ENCODE data around the gene ATP6V0E1. TPM values are rescaled to one million over a fixed set of nuclear protein-coding genes. Genes with fewer than 3 reads are reported as not detected.
A peak's percentile ranks its signal among the peaks of the same experiment; 100 is the strongest.

The ATP6V0E1 gene
- total and polyA plus RNA-seq, 9 donors, result 85.8 to 115 (median 99.0) TPM

DNA sequence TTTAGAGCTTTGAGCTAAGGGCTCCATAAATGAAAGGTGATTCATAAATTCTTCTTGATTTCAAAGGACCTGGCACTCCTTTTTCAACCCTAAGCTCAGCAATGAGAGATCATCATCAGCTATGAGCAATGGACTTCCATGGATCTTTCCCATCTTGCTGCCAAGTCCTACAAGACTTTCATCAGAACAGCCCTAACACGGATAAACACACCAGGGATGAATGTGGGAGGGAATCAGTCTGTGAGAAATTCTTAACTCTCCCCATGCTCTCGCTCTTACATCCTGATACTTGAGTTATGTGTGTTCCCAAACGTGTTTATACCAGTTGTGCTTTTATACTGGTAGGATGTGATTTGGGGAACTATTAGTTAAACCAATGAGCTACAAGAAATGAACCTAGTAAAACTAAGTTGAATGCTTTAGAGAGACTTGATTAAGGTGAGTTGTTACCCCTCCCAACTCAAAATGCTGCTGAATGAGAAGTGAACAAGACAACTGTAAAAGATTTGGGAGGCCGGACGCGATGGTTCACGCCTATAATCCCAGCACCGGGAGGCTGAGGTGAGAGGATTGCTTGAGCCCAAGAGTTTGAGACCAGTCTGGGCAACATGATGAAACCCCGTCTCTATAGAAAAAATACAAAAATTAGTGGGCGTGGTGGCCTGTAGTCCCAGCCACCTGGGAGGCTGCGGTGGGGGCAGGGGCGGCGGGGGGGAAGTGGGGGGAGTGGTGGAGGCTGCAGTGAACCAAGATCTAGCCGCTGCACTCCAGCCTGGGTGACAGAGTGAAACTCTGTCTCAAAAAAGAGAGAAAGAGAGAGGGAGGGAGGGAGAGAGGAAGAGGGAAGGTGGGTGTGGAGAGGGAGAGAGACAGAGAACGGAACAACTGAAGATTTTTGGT lies 29.5 kb upstream of the ATP6V0E1 start:
- DNase-seq, result no peak
- Histone ChIP-seq H3K4me3 (ENCODE audit: low read length) (no peak overlapping the region), H3K36me3 (ENCODE audit: control insufficient read depth, insufficient read depth, low read length) (peaks cover 20% of the 10 kb centered on the region), H3K27ac (ENCODE audit: low read length) (peak overlapping the region; percentile 47), H3K27me3 (ENCODE audit: control insufficient read depth, insufficient read depth, low read length) (no peaks in the 10 kb centered on the region), H3K9me3 (replicated peaks; ENCODE audit: control insufficient read depth, low read depth, low read length) (no peaks in the 10 kb centered on the region), H3K4me1 (ENCODE audit: control insufficient read depth, insufficient read depth, low read length) (peaks cover 17% of the 10 kb centered on the region)
- WGBS (ENCODE audit: insufficient coverage), result 72% methylated on average over 5 of the region's 15 CpGs

DNA sequence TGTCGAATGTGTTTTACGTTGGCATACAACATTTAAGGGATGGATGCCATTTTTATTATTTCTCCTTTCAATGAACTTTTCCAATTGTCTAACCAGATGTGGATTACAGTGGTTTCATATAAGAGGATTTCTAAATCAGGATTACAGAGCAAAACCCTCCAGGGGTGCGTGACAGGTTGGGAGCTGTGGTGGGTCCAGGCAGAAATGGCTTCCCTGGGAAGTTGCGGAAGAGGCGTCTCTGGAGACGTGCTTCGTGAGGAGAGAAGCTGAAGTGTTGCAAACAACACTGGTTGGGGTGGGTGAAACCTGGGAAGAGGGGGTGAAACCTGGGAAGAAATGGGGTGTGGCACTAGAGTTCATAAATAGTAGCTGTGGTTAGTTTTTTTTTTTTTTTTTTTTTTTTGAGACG lies 28.8 kb upstream of the ATP6V0E1 start:
- peak overlapping the region; percentile 42 for H3K27ac ChIP-seq (ENCODE audit: low read length)
- DNase-seq, result no peak
- H3K36me3 ChIP-seq (ENCODE audit: control insufficient read depth, insufficient read depth, low read length), result peaks cover 14% of the 10 kb centered on the region
- H3K4me3 ChIP-seq (ENCODE audit: low read length), result no peak overlapping the region
- H3K4me1 ChIP-seq (ENCODE audit: control insufficient read depth, insufficient read depth, low read length), result peaks cover 18% of the 10 kb centered on the region
- no peaks in the 10 kb centered on the region for H3K27me3 ChIP-seq (ENCODE audit: control insufficient read depth, insufficient read depth, low read length)
- H3K9me3 ChIP-seq (replicated peaks; ENCODE audit: control insufficient read depth, low read depth, low read length), result no peaks in the 10 kb centered on the region
- WGBS (ENCODE audit: insufficient coverage), result 73% methylated on average over 5 of the region's 8 CpGs

DNA sequence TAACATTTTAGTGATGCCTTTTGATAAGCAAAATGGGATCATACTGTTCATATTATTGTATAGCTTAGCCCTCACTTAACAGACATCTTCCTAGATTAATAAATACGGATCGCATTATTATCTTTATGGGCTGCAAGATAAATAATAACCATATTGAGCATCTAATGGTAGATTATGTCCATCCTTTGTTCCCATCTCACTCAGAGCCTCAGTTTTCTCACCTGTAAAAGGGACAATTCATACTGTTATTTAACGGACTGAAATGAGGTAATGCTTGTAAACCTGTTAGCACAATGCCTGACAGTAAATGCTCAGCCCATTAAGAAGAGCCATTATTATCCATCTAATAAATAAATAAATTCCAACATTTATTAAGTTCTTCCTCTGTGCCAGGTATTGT lies 27.3 kb upstream of the ATP6V0E1 start:
- DNase-seq, result no peak
- no peak overlapping the region for H3K27ac ChIP-seq (ENCODE audit: low read length)
- H3K9me3 ChIP-seq (replicated peaks; ENCODE audit: control insufficient read depth, low read depth, low read length), result no peaks in the 10 kb centered on the region
- H3K4me1 ChIP-seq (ENCODE audit: control insufficient read depth, insufficient read depth, low read length), result peaks cover 24% of the 10 kb centered on the region
- WGBS (ENCODE audit: insufficient coverage), result no CpG with 5 or more reads among the region's 3 CpGs
- H3K27me3 ChIP-seq (ENCODE audit: control insufficient read depth, insufficient read depth, low read length), result no peaks in the 10 kb centered on the region
- H3K36me3 ChIP-seq (ENCODE audit: control insufficient read depth, insufficient read depth, low read length), result peaks cover 7% of the 10 kb centered on the region
- no peak overlapping the region for H3K4me3 ChIP-seq (ENCODE audit: low read length)

DNA sequence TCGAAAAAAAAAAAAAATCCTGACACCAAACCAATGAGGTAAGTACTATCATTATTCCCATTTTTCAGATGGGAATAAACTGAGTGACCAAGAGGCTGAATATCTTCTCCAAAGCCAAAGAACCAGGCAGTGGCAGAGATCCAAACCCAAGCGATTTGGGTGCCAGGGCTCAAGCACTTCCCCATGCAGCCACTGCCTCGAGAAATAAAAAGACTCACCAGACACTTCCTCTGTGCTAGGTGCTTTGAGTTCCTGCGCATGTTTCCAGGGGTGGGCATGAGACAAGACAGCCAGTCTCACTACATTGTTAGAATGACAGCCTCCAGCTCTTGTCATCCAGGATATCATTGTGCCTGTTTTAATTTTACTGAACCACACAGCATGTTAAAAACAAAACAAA lies 26.6 kb upstream of the ATP6V0E1 start:
- Histone ChIP-seq H3K9me3 (replicated peaks; ENCODE audit: control insufficient read depth, low read depth, low read length) (no peaks in the 10 kb centered on the region), H3K27ac (ENCODE audit: low read length) (no peak overlapping the region), H3K36me3 (ENCODE audit: control insufficient read depth, insufficient read depth, low read length) (peaks cover 8% of the 10 kb centered on the region), H3K27me3 (ENCODE audit: control insufficient read depth, insufficient read depth, low read length) (no peaks in the 10 kb centered on the region), H3K4me3 (ENCODE audit: low read length) (no peak overlapping the region), H3K4me1 (ENCODE audit: control insufficient read depth, insufficient read depth, low read length) (peaks cover 17% of the 10 kb centered on the region)
- 78% methylated on average over 2 of the region's 4 CpGs for WGBS (ENCODE audit: insufficient coverage)
- DNase-seq, result no peak

DNA sequence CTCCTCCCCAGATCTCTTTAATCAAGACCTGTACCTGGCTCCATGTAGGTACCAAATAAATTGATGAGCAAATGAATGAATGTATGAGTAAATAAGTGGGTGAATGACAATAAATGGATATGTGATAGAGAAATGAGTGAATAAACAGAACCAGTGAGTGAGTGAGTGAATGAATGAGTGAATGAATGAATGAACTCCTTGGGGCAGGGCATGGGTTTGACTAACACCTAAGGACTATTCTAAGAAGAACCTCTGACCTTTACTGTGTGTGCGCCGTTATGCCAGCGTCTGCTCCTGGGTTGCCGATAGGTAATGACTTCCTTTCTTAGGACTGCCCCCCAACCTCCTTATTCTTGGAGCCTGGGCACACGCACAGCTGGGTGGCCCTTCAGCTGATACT lies 26.1 kb upstream of the ATP6V0E1 start:
- Histone ChIP-seq H3K27ac (ENCODE audit: low read length) (no peak overlapping the region), H3K36me3 (ENCODE audit: control insufficient read depth, insufficient read depth, low read length) (peaks cover 10% of the 10 kb centered on the region), H3K27me3 (ENCODE audit: control insufficient read depth, insufficient read depth, low read length) (no peaks in the 10 kb centered on the region), H3K9me3 (replicated peaks; ENCODE audit: control insufficient read depth, low read depth, low read length) (no peaks in the 10 kb centered on the region), H3K4me1 (ENCODE audit: control insufficient read depth, insufficient read depth, low read length) (peaks cover 17% of the 10 kb centered on the region), H3K4me3 (ENCODE audit: low read length) (no peak overlapping the region)
- 48% methylated on average over 5 of the region's 5 CpGs for WGBS (ENCODE audit: insufficient coverage)
- no peak for DNase-seq

DNA sequence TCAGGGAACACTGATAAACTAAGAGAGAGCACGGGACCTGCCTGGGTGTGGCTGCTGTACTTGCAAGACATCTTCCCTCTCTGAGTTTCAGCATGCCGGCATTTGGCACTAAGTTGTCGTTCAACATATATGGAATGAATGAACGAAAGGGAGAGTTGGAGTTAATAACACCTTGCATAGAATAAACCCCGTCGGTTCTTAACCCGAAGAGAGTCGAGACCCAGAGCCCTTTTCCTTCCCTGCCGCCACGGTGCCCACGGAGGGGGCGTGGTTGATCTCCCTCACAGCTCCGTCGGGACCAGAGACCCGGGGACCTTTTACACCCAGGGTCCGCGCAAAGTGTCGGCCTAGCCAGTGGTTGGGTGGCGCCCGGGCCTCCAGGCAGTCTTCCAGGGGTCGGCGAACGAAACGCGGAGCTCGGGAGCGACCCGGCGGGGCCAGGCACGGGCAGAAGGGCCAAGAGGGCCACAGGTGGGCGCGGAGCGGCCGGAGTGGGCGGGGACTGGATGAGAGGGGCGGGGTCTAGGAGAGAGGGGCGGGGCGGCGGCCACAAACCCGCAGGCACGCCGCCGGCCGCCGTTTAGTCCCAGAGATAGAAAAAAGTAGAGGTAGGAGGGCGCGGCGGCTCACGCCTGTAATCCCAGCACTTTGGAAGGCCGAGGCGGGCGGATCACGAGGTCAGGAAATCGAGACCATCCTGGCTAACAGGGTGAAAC lies 25.1 kb upstream of the ATP6V0E1 start:
- Histone ChIP-seq H3K4me3 (ENCODE audit: low read length) (peak overlapping the region; percentile 100), H3K27ac (ENCODE audit: low read length) (peak overlapping the region; percentile 82), H3K9me3 (replicated peaks; ENCODE audit: control insufficient read depth, low read depth, low read length) (no peaks in the 10 kb centered on the region), H3K27me3 (ENCODE audit: control insufficient read depth, insufficient read depth, low read length) (no peaks in the 10 kb centered on the region), H3K4me1 (ENCODE audit: control insufficient read depth, insufficient read depth, low read length) (peaks cover 17% of the 10 kb centered on the region), H3K36me3 (ENCODE audit: control insufficient read depth, insufficient read depth, low read length) (peaks cover 10% of the 10 kb centered on the region)
- WGBS (ENCODE audit: insufficient coverage), result 3% methylated on average over 40 of the region's 54 CpGs
- peak; percentile 52 for DNase-seq

DNA sequence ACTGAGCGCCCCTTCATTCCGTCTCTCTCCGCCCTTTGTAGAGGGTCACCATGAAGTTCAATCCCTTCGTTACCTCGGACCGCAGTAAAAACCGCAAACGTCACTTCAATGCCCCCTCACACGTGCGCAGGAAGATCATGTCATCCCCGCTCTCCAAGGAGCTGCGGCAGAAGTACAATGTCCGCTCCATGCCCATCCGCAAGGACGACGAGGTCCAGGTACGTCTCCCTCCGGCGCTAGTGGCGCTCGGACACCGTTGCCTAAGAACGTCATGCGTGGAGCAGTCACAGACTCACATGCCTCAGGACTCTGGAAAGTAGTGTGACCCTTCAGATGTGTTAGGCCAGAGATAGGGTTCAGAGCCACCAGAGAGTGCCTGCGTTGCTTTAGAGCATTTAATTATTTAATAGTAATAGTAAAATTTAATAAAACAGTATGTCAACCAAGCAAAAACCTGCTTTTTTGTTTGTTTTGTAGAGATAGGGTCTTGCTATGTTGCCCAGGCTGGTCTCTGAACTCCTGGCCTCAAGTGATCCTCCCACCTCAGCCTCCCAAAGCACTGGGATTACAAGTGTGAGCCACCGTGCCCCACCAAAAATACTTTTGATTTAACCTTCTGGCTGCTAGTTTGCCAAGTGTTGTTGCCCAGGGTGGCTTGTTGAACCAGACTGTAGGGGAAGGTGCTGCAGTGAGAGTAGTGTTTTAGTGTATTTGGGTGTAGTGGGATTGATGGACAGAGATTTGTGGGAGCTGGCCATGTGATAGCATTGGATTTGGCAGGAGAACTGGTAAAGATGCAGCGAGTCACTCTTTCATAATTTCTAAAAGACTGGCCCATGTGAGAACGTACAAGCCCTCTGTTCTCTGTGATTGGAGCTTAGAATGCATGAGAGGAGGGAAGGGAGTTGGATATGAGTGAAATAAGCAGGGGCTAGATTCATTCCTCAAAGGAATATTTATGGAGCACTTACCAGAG lies 23.5 kb upstream of the ATP6V0E1 start:
- WGBS (ENCODE audit: insufficient coverage), result 13% methylated on average over 14 of the region's 28 CpGs
- DNase-seq, result no peak

DNA sequence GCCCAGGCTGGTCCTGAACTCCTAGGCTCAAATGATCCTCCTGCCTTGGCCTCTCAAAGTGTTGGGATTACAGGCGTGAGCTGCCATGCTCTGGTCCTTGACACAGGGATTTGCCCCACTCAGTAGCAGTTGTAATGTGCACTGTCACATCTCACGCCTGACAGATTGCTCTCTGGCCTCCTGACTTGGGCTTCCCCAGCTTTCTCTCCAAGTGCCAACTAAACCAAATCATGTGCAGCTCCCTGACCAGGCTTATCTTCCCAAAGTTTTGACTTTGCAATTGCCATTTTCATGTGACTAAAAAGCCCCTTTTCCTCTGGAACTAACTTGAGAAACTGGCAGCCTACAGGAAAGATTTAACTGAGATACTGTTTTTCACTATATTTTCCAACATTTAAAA lies 13.7 kb upstream of the ATP6V0E1 start:
- WGBS (ENCODE audit: insufficient coverage), result 91% methylated on average over 2 of the region's 2 CpGs

More for the DNA sequence above, 23.5 kb upstream of the ATP6V0E1 start:
- no peaks in the 10 kb centered on the region for H3K9me3 ChIP-seq (replicated peaks; ENCODE audit: control insufficient read depth, low read depth, low read length)
- peak overlapping the region; percentile 100 for H3K4me3 ChIP-seq (ENCODE audit: low read length)
- no peaks in the 10 kb centered on the region for H3K27me3 ChIP-seq (ENCODE audit: control insufficient read depth, insufficient read depth, low read length)
- peaks cover 17% of the 10 kb centered on the region for H3K4me1 ChIP-seq (ENCODE audit: control insufficient read depth, insufficient read depth, low read length)
- peaks cover 17% of the 10 kb centered on the region for H3K36me3 ChIP-seq (ENCODE audit: control insufficient read depth, insufficient read depth, low read length)
- H3K27ac ChIP-seq (ENCODE audit: low read length), result peak overlapping the region; percentile 77

DNA sequence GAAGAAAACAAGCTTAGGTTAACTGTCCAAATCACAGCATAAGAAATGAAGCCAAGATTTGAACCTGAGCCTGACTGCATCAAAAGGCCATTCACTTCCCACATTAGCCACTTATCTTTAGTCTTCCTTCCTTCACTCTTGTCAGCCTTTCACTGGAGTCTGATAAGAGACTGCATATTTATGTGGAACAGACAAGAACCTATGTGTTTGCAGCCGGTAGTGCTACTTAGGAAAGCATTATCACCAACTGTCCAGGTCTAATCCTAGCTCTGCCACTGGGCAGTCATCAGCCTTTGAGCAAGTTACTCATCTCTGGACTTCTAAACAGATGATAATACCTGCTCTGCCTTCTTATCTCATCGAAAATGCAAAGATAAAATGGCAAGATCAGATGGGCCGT lies 12.1 kb upstream of the ATP6V0E1 start:
- Histone ChIP-seq H3K9me3 (replicated peaks; ENCODE audit: control insufficient read depth, low read depth, low read length) (no peaks in the 10 kb centered on the region), H3K27me3 (ENCODE audit: control insufficient read depth, insufficient read depth, low read length) (no peaks in the 10 kb centered on the region), H3K4me1 (ENCODE audit: control insufficient read depth, insufficient read depth, low read length) (no peaks in the 10 kb centered on the region), H3K27ac (ENCODE audit: low read length) (no peak overlapping the region), H3K36me3 (ENCODE audit: control insufficient read depth, insufficient read depth, low read length) (peaks cover 12% of the 10 kb centered on the region), H3K4me3 (ENCODE audit: low read length) (no peak overlapping the region)
- DNase-seq, result no peak
- WGBS (ENCODE audit: insufficient coverage), result no CpG with 5 or more reads among the region's 3 CpGs

More for the DNA sequence above, 13.7 kb upstream of the ATP6V0E1 start:
- no peak for DNase-seq
- Histone ChIP-seq H3K4me1 (ENCODE audit: control insufficient read depth, insufficient read depth, low read length) (no peaks in the 10 kb centered on the region), H3K4me3 (ENCODE audit: low read length) (no peak overlapping the region), H3K27ac (ENCODE audit: low read length) (no peak overlapping the region), H3K36me3 (ENCODE audit: control insufficient read depth, insufficient read depth, low read length) (peaks cover 23% of the 10 kb centered on the region), H3K27me3 (ENCODE audit: control insufficient read depth, insufficient read depth, low read length) (no peaks in the 10 kb centered on the region), H3K9me3 (replicated peaks; ENCODE audit: control insufficient read depth, low read depth, low read length) (no peaks in the 10 kb centered on the region)
